Embryonic facial prominence (tissue), 1 donor: Measurements from ENCODE around the gene JAKMIP1.
"Not testable (repeated sequence)": the region's sequence is repeated elsewhere in the genome, so short reads cannot be mapped to it uniquely, and the experiment has no call there.

Experiments
- DNase-seq: peaks from one replicate; pipeline ENCODE4 v3.0.0-alpha.2; 2016; ENCODE audit errors: extremely low spot score

JAKMIP1 gene

GRCh38 chr4:6229095-6229494, 28.7 kb upstream of the JAKMIP1 start:
- DNase-seq: no peak

GRCh38 chr4:6228158-6229067, 28.1 kb upstream of the JAKMIP1 start:
- DNase-seq: no peak

- DNase-seq: no peak
These were observed 27.2 kb upstream of the JAKMIP1 start for GRCh38 chr4:6227412-6228157.

- DNase-seq: no peak
These were observed 26.2 kb upstream of the JAKMIP1 start for GRCh38 chr4:6226506-6226905.

- DNase-seq: no peak
These were observed 25.1 kb upstream of the JAKMIP1 start for GRCh38 chr4:6225469-6225868.

- no peak for DNase-seq
These were observed 24.4 kb upstream of the JAKMIP1 start for GRCh38 chr4:6224735-6225134.

GRCh38 chr4:6222761-6223292, 22.5 kb upstream of the JAKMIP1 start:
- DNase-seq: no peak

GRCh38 chr4:6221851-6222760, 21.8 kb upstream of the JAKMIP1 start:
- no peak for DNase-seq

GRCh38 chr4:6221301-6221850, 21.0 kb upstream of the JAKMIP1 start:
- no peak for DNase-seq

GRCh38 chr4:6217716-6218381, 17.5 kb upstream of the JAKMIP1 start:
- no peak for DNase-seq

GRCh38 chr4:6216588-6216987, 16.2 kb upstream of the JAKMIP1 start:
- no peak for DNase-seq

GRCh38 chr4:6209921-6210320, 9.6 kb upstream of the JAKMIP1 start:
- DNase-seq: no peak

GRCh38 chr4:6209291-6209690, 8.9 kb upstream of the JAKMIP1 start:
- DNase-seq: not testable (repeated sequence)

GRCh38 chr4:6208416-6208815, 8.1 kb upstream of the JAKMIP1 start:
- no peak for DNase-seq

GRCh38 chr4:6207602-6208001, 7.3 kb upstream of the JAKMIP1 start:
- no peak for DNase-seq

GRCh38 chr4:6206771-6207290, 6.5 kb upstream of the JAKMIP1 start:
- no peak for DNase-seq

GRCh38 chr4:6205973-6206372, 5.6 kb upstream of the JAKMIP1 start:
- no peak for DNase-seq

GRCh38 chr4:6205567-6205931, 5.2 kb upstream of the JAKMIP1 start:
- DNase-seq: no peak

GRCh38 chr4:6204871-6205566, 4.7 kb upstream of the JAKMIP1 start:
- no peak for DNase-seq

GRCh38 chr4:6204098-6204497, 3.7 kb upstream of the JAKMIP1 start:
- no peak for DNase-seq
